Erythroblast (primary cell): ENCODE data around the gene DNAJB6.

Experiments
- GATA1 ChIP-seq: IDR thresholded peaks from 2 replicates; pipeline ENCODE4 v1.6.1; 2011; ENCODE audit warnings: low read depth, mild to moderate bottlenecking, control low read depth, low read length, moderate library complexity
- POLR2A ChIP-seq: IDR thresholded peaks from 2 replicates; pipeline ENCODE4 v1.6.1; 2011; ENCODE audit warnings: mild to moderate bottlenecking, low read length

- TF ChIP-seq POLR2A (no peak), GATA1 (no peak)
These were observed 47.1 kb downstream of the DNAJB6 start for GRCh38 chr7:157383868-157384267.
